GM21390 (cell line): ENCODE data around the gene ERC2.

ENCODE experiments used
- ATAC-seq: cut with Tn5 transposase; IDR thresholded peaks from one replicate; pipeline ENCODE4 v1.9.1; 2021; ENCODE audit not compliant: unreplicated experiment

Gene ERC2

DNA sequence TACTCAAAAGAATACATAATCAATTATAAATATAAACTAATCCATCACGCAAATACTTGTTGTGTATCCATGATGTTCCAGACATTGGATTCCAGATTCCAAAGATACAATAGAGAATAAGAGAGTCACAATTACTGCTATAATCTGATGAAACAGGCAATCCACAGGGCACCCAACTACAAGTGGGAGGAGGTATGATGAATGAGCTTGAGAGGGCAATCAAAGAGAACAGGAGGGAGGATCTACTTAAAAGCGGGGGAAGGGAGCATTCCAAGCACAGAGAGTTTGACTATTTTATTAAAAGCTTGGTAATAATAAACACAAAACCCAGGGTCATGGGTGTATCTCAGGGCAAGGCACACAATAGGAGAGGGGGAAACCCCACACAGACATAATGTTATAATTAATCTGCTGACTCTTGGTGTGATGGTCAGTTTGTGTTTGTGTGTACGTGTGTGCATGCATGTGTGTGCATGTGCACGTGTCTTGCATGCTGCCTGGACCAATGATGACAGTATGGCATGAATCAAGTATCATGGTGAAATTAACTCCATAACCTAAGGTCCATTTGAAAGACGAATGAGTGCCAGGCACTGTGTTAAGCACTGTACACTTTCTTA lies 655.8 kb downstream of the ERC2 start:
- ATAC-seq, result no peak

GRCh38 chr3:55807210-55807609 lies 661.1 kb downstream of the ERC2 start:
- no peak for ATAC-seq

DNA sequence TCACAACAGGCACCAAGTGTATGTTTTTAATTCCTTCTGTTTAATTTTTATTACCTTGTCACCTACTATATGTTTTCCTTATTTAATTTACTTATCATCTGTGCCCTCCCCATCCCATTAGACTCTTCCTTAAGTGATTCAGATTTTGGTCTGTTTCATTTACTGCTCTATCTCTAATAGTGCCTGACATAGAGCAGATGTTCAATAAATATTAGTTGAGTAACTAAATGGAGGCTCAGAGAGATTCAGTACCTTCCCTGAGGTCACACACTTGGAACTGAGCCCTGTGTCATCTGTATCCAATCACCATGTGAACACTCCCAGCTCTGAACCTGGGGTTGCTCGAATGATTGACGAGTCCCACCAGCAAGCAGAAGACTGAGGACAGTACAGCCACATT lies 663.1 kb downstream of the ERC2 start:
- ATAC-seq, result no peak

GRCh38 chr3:55804170-55805095 lies 663.8 kb downstream of the ERC2 start:
- no peak for ATAC-seq

DNA sequence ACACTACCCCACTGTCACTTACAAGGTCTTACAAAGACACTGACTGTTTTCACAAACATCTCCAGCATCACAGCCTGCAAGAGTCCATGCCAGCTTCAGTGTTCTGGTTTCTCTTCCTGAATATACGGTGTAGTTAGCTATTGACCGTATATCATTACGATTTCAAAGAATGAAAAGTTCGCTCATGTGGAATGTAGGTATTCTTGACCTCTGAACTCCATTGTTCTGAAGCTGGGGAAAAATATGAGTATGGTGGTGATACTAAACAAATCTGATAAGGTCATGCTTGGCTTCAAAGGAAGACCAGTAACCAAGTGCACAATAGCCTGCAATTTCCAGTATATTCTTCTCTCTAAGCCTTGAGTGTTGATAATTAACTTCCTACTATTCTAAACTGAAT lies 665.5 kb downstream of the ERC2 start:
- ATAC-seq, result no peak

GRCh38 chr3:55801676-55802075 lies 666.6 kb downstream of the ERC2 start:
- ATAC-seq, result no peak

GRCh38 chr3:55801068-55801467 lies 667.2 kb downstream of the ERC2 start:
- no peak for ATAC-seq

- no peak for ATAC-seq
Observed at GRCh38 chr3:55797775-55798174, 670.5 kb downstream of the ERC2 start.

DNA sequence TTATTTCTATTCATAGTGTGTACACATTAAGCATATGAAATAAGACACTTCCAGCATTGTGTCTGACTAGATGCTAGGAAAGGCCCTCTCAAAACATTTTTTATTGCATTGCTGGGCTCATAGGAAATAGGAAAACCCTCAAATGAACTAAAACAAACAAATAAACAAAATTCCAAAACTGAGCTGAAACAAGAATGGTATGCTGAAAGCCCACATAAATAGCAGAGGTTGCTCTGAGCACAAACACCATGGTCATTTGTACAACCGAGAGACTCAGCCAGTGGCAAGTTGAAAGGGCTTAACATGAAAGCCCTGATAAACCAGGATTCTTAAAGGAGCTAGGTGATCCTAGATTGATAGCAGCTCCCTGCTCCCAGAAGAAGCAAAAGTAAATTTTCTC lies 671.2 kb downstream of the ERC2 start:
- ATAC-seq, result no peak

DNA sequence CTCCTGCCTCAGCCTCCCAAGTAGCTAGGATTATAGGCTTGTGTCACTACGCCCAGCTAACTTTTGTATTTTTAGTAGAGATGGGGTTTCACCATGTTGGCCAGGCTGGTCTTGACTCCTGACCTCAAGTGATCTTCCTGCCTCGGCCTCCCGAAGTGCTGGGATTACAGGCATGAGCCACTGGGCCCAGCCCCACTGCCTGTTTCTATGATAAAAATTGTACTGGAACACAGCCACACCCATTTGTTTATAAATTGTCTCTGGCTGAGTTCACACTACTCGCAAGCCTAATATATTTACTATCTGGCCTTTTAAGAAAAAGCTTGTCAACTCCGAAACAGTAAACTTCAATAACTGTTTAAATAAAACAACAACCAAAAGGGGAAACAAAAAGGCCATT lies 671.7 kb downstream of the ERC2 start:
- ATAC-seq, result no peak

- no peak for ATAC-seq
Observed at GRCh38 chr3:55795746-55796145, 672.5 kb downstream of the ERC2 start.

DNA sequence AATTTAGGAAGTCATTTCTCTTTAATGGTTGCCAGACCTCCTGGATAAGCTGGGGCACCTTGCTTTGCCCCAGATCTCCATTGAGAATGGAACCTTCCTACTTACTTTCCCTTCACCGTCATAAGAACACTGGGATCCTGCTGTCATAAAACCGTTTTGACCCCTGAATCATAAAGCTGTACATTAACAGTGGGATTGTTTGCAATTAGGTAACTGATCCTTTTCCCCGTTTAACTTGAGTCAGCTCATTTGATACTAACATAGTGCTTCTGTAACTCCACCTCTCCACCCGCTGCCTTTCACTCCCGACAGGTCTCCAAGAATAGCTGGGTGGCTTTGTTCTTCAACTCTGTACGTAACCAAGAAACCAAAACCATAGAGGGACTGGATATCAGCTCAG lies 673.0 kb downstream of the ERC2 start:
- ATAC-seq, result no peak

- no peak for ATAC-seq
Observed at GRCh38 chr3:55792742-55793141, 675.5 kb downstream of the ERC2 start.

DNA sequence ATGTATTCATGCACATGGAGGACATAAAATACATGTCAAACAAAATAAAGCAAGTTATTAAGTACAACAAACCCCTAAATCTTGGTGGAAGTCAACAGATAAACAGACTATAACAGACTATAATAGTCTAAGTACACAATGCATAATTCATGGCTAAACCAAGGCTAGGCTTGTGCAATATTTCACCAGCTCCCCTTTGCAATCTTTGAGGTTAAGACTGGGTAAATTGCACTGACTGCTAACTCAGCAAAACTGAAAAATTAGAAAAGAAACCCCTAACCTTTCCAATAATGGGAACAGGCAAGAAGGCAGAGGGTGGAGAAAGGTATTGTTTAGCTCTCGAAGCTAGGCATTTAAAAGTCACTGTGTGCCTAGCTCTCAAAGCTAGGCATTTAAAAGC lies 676.3 kb downstream of the ERC2 start:
- ATAC-seq, result no peak

- no peak for ATAC-seq
Observed at GRCh38 chr3:55790596-55791350, 677.5 kb downstream of the ERC2 start.

GRCh38 chr3:55789516-55789915 lies 678.8 kb downstream of the ERC2 start:
- ATAC-seq, result no peak

DNA sequence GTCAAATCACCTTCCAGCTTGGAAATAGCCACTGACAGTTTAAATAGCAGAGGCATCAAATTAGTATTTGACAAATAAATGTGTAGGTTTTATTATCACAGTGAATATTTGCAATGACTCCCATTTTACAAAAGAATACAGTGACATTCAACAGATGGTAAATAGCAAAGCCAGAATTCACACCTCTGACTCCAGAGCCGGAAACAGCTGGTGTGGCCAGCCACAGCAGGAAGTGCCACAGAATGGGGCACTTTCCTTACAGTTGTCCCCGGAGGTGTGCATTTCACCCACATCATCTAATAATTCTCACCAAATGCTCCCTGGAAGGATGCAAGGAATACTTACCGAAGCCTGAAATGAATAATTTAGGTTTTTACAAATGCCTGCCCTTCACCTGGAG lies 685.5 kb downstream of the ERC2 start:
- ATAC-seq, result no peak

DNA sequence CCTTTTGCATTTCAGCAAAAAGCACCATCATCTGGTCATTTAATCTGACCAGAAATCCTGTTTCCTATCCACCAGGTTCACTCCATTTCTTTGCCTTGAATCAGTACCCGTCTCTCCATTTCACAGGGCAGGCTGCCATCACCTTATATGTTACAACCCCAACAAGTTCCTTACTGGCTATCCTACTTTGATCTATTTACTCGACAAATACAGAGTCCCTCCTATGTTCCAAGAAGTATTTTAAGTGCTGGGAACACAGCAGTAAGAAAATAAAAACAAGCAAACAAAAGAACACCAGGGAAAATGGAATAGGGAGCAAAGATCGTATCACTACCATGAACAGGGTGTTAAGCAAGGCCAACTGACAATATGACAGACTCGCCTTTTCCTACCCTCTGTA lies 685.9 kb downstream of the ERC2 start:
- no peak for ATAC-seq

- ATAC-seq, result no peak
Observed at GRCh38 chr3:55780913-55781312, 687.4 kb downstream of the ERC2 start.

GRCh38 chr3:55779543-55779942 lies 688.7 kb downstream of the ERC2 start:
- no peak for ATAC-seq

DNA sequence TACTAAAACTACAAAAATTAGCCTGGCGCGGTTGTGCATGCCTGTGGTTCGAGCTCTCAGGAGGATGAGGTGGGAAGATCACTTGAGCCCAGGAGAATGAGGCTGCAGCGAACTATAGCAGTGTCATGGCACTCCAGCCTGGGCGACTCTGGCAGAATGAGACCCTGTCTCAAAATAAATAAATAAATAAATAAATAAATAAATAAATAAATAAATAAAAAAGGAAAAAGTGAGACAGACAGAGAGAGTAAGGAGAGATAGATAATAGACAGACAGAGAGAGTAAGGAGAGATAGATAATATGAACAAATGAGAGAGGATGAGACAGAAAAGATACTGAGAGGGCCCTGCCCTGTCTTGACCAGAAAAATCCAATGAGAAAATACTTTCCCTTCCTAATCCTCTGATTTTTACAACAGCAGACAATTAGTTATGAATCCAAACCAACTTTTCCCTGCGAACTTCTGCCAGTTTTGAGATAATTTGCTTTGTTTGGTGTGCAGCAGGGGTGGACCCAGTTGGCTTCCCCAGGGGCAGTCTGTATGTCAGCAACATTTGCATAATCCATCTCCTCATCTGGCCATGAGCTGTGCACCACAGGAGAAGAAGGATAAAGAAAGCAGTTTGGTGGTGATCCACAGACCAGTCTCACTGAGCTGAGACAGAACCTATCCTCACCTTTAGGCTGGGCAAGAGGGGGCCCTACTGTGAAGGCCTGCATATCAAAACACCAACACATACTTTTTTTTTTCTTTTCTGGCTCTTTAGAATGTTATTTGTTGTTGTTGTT lies 692.7 kb downstream of the ERC2 start:
- no peak for ATAC-seq
